HG03103 (cell line): ENCODE results near the gene NFIA.
A peak's percentile ranks its signal among the peaks of the same experiment; 100 is the strongest.

Source experiments
- ATAC-seq: cut with Tn5 transposase; IDR thresholded peaks from one replicate; pipeline ENCODE4 v1.9.1; 2021; ENCODE audit warnings: low read depth; ENCODE audit not compliant: unreplicated experiment

Gene NFIA

GRCh38 chr1:61436491-61437120 lies 354.2 kb downstream of the NFIA start:
- ATAC-seq, result no peak

- ATAC-seq, result no peak
These were observed 356.9 kb downstream of the NFIA start for GRCh38 chr1:61439234-61439633.

GRCh38 chr1:61441723-61442262 lies 359.4 kb downstream of the NFIA start:
- ATAC-seq, result no peak

GRCh38 chr1:61442544-61442943 lies 360.2 kb downstream of the NFIA start:
- ATAC-seq, result no peak

GRCh38 chr1:61444288-61444687 lies 361.9 kb downstream of the NFIA start:
- ATAC-seq, result no peak

GRCh38 chr1:61445269-61445825 lies 363.0 kb downstream of the NFIA start:
- ATAC-seq, result no peak

GRCh38 chr1:61446531-61446991 lies 364.2 kb downstream of the NFIA start:
- ATAC-seq, result no peak

- no peak for ATAC-seq
These were observed 365.0 kb downstream of the NFIA start for GRCh38 chr1:61447106-61447967.

- ATAC-seq, result no peak
These were observed 365.6 kb downstream of the NFIA start for GRCh38 chr1:61447968-61448430.

GRCh38 chr1:61448914-61449313 lies 366.6 kb downstream of the NFIA start:
- ATAC-seq, result no peak

GRCh38 chr1:61449410-61449809 lies 367.0 kb downstream of the NFIA start:
- no peak for ATAC-seq

- ATAC-seq, result no peak
These were observed 368.1 kb downstream of the NFIA start for GRCh38 chr1:61450454-61450853.

GRCh38 chr1:61450872-61451571 lies 368.7 kb downstream of the NFIA start:
- no peak for ATAC-seq

GRCh38 chr1:61451572-61451968 lies 369.2 kb downstream of the NFIA start:
- ATAC-seq, result no peak

- no peak for ATAC-seq
These were observed 370.0 kb downstream of the NFIA start for GRCh38 chr1:61452176-61453035.

- ATAC-seq, result peak; percentile 79
These were observed 371.0 kb downstream of the NFIA start for GRCh38 chr1:61453111-61453961.

GRCh38 chr1:61455400-61455799 lies 373.0 kb downstream of the NFIA start:
- ATAC-seq, result no peak

GRCh38 chr1:61457526-61458040 lies 375.2 kb downstream of the NFIA start:
- no peak for ATAC-seq

GRCh38 chr1:61459345-61459744 lies 377.0 kb downstream of the NFIA start:
- no peak for ATAC-seq
